Endothelial cell (in vitro differentiated cells): ENCODE measurements around the gene CLCNKA. TPM values are rescaled to one million over a fixed set of nuclear protein-coding genes. Genes with fewer than 3 reads are reported as not detected.
A peak's percentile ranks its signal among the peaks of the same experiment; 100 is the strongest.

ENCODE experiments used
- DNase-seq: peaks from one replicate; pipeline ENCODE4 v3.0.0; 2021; ENCODE audit warnings: low spot score
- H3K27ac Mint-ChIP-seq: one replicate; pipeline ENCODE4 v1.8.0; 2021; ENCODE audit warnings: mixed read lengths, inconsistent platforms; ENCODE audit not compliant: unreplicated experiment
- H3K27me3 Mint-ChIP-seq: one replicate; pipeline ENCODE4 v1.8.0; 2021; ENCODE audit warnings: mild to moderate bottlenecking, moderate library complexity, mixed read lengths, inconsistent platforms; ENCODE audit not compliant: unreplicated experiment
- H3K36me3 Mint-ChIP-seq: one replicate; pipeline ENCODE4 v1.8.0; 2021; ENCODE audit warnings: mild to moderate bottlenecking, low read depth, mixed read lengths, inconsistent platforms; ENCODE audit not compliant: unreplicated experiment
- H3K4me1 Mint-ChIP-seq: one replicate; pipeline ENCODE4 v1.8.0; 2021; ENCODE audit warnings: mild to moderate bottlenecking, mixed read lengths, inconsistent platforms; ENCODE audit not compliant: unreplicated experiment
- H3K4me3 Mint-ChIP-seq: one replicate; pipeline ENCODE4 v1.8.0; 2021; ENCODE audit warnings: mild to moderate bottlenecking, mixed read lengths, inconsistent platforms; ENCODE audit not compliant: unreplicated experiment
- H3K9me3 Mint-ChIP-seq: one replicate; pipeline ENCODE4 v1.8.0; 2021; ENCODE audit warnings: mixed read lengths, inconsistent platforms; ENCODE audit not compliant: unreplicated experiment
- total RNA-seq: library from RNA; stranded (reverse); fragmentation: NEBNext Ultra II Directional; extraction: Animal tissue kit (Norgen Biotek cat#: 25700); gene quantifications from one replicate; pipeline ENCODE4 v1.2.1, GENCODE V29; 2021; ENCODE audit not compliant: unreplicated experiment
- TF ChIP-seq, protein P1 (sequence below): fragments of 200-600 bp; sonication (generic); IDR thresholded peaks from one replicate; pipeline ENCODE4 v1.5.0; 2021; ENCODE audit warnings: antibody characterized with exemption; ENCODE audit not compliant: unreplicated experiment

Gene CLCNKA
- total RNA-seq, 1 donor from 2014 or later, result not detected

DNA sequence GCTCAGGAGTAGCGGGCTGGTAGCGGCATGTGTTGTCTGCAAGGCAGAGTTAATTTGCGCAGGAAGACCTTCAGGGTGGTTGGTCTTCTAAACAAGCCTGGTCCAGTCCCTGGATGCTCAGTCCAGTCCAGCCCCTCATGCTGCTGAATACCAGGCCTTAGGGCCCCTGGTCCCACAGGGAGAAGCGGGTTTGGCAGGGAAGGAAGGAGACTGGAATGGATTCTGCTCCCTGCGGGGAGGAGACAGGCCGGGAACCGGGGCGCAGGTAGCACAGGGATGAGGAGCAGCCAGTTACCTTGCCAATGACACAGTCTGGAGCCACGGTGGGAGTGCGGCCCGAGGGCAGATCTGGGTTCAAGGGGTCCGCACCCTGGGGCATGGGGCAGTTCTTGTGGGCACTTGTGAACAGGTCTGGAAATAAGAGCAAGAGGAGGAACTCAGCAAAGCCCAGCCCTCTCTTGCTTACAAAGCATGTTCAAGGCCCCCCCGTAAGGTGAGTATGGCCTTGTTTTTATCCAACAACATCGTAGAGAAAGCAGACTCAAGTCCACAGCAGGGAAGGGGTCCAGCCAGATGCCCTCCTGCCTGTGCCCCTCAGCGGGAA, 41.5 kb downstream of the CLCNKA start:
- Mint-ChIP-seq H3K9me3 (no peaks in the 10 kb centered on the region), H3K27ac (no peak overlapping the region), H3K4me3 (no peak overlapping the region), H3K36me3 (no peaks in the 10 kb centered on the region), H3K27me3 (peaks cover 19% of the 10 kb centered on the region), H3K4me1 (peaks cover 23% of the 10 kb centered on the region)
- no peak for DNase-seq
- TF ChIP-seq, protein P1, sequence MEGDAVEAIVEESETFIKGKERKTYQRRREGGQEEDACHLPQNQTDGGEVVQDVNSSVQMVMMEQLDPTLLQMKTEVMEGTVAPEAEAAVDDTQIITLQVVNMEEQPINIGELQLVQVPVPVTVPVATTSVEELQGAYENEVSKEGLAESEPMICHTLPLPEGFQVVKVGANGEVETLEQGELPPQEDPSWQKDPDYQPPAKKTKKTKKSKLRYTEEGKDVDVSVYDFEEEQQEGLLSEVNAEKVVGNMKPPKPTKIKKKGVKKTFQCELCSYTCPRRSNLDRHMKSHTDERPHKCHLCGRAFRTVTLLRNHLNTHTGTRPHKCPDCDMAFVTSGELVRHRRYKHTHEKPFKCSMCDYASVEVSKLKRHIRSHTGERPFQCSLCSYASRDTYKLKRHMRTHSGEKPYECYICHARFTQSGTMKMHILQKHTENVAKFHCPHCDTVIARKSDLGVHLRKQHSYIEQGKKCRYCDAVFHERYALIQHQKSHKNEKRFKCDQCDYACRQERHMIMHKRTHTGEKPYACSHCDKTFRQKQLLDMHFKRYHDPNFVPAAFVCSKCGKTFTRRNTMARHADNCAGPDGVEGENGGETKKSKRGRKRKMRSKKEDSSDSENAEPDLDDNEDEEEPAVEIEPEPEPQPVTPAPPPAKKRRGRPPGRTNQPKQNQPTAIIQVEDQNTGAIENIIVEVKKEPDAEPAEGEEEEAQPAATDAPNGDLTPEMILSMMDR, result no peak

DNA sequence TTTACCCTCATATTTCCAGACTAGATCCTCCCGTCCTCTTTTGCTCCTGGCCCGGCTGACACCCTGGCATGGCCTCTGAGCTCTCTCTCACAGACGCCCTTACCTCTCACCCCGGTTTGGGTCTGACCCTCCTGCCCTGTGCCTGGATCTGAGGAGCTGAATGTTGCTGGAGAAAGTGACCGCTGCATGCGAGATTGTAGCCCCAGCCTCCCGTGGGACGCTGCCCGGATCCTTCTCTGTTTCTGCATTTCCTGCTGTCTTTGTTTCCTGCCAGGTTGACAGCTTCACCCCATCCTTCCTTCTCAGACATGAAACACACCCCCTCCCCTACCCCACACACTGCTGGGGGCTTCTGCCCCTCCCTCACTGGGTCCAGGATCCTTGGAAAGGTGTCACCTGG, 42.1 kb downstream of the CLCNKA start:
- peaks cover 22% of the 10 kb centered on the region for H3K27me3 Mint-ChIP-seq
- peak overlapping the region; percentile 22 for H3K4me3 Mint-ChIP-seq
- DNase-seq, result no peak
- H3K9me3 Mint-ChIP-seq, result no peaks in the 10 kb centered on the region
- H3K27ac Mint-ChIP-seq, result peak overlapping the region; percentile 44
- peaks cover 23% of the 10 kb centered on the region for H3K4me1 Mint-ChIP-seq
- no peaks in the 10 kb centered on the region for H3K36me3 Mint-ChIP-seq
- TF ChIP-seq, protein P1, result no peak

GRCh38 chr1:16064536-16065268, 42.9 kb downstream of the CLCNKA start:
- no peaks in the 10 kb centered on the region for H3K9me3 Mint-ChIP-seq
- peaks cover 24% of the 10 kb centered on the region for H3K27me3 Mint-ChIP-seq
- DNase-seq, result no peak
- no peaks in the 10 kb centered on the region for H3K36me3 Mint-ChIP-seq
- no peak overlapping the region for H3K27ac Mint-ChIP-seq
- TF ChIP-seq, protein P1, result no peak
- no peak overlapping the region for H3K4me3 Mint-ChIP-seq
- H3K4me1 Mint-ChIP-seq, result peaks cover 23% of the 10 kb centered on the region

DNA sequence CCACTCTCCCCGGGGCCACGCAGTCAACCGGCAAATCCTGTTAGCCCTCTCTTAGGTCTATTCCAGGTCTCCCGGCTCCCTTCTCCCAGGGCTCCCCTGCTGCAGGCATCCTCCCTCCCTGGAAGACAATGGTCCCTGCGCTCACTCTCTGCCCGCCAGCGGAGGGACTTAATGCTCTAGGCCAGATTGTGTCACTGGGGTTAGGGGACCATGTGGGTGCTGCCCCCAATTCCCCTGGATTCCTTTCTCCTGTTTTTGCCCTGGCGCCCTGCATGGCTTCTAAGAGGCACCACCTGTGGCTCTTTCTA, 43.4 kb downstream of the CLCNKA start:
- TF ChIP-seq, protein P1, result no peak
- Mint-ChIP-seq H3K36me3 (no peaks in the 10 kb centered on the region), H3K27ac (no peak overlapping the region), H3K9me3 (no peaks in the 10 kb centered on the region), H3K27me3 (peaks cover 24% of the 10 kb centered on the region), H3K4me1 (peaks cover 23% of the 10 kb centered on the region), H3K4me3 (no peak overlapping the region)
- DNase-seq, result no peak

DNA sequence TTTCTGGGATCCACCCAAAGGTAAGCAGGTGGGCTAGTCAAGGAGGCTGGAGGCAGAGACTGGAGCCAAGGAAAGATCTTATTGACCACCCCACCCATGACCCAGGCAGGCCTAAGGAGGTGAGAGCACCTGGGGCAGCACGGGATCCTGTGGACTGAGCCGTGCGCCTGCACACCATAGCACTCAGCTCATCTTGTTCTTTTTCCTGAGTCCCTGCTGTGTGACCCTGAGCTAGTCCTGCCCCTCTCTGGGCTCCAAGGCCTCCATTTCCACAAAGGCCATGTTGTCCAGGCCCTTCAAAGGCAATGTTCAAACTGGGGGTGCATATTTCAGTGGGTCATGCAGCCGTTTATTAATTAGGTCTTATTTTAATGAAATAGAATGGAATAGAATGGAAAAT, 44.4 kb downstream of the CLCNKA start:
- TF ChIP-seq, protein P1, result no peak
- Mint-ChIP-seq H3K9me3 (no peaks in the 10 kb centered on the region), H3K4me1 (peaks cover 23% of the 10 kb centered on the region), H3K36me3 (no peaks in the 10 kb centered on the region), H3K27ac (no peak overlapping the region), H3K4me3 (no peak overlapping the region), H3K27me3 (peaks cover 17% of the 10 kb centered on the region)
- DNase-seq, result no peak
